K562 (cell line): Measurements from ENCODE around the gene GLB1L. TPM values are rescaled to one million over a fixed set of nuclear protein-coding genes. Genes with fewer than 3 reads are reported as not detected.

Experiments used
- CTBP1 ChIP-seq: fragments of 450-650 bp; IDR thresholded peaks from 2 replicates; pipeline ENCODE4 v1.6.1; 2016; ENCODE audit warnings: borderline replicate concordance
- EGR1 ChIP-seq: fragments of 450-650 bp; conservative IDR thresholded peaks from 2 replicates; pipeline ENCODE4 v1.6.1; 2017; ENCODE audit warnings: mild to moderate bottlenecking
- HDAC1 ChIP-seq, 2 experiments: fragments of 450-650 bp; IDR thresholded peaks; 2 replicates each; pipeline ENCODE4 v1.6.1; 2016 to 2017; ENCODE audit warnings: inconsistent platforms in 1 of 2, mild to moderate bottlenecking in 1 of 2, moderate library complexity in 1 of 2
- HOMEZ ChIP-seq: fragments of 250-450 bp; sonication (Bioruptor Pico); IDR thresholded peaks from 2 replicates; pipeline ENCODE4 v1.4.0; 2020; ENCODE audit warnings: mild to moderate bottlenecking, moderate library complexity
- JUNB ChIP-seq: fragments of 450-650 bp; formaldehyde crosslinking; conservative IDR thresholded peaks from 2 replicates; pipeline ENCODE4 v1.4.0; 2020; ENCODE audit warnings: mild to moderate bottlenecking
- MAFF ChIP-seq: IDR thresholded peaks from 2 replicates; pipeline ENCODE4 v1.6.1; 2012; ENCODE audit warnings: low read length, improper control_type of control experiment
- MECOM ChIP-seq: fragments of 250-450 bp; sonication (Bioruptor Pico); IDR thresholded peaks from 2 replicates; pipeline ENCODE4 v1.8.0; 2022; ENCODE audit warnings: inconsistent platforms
- POLR2AphosphoS2 ChIP-seq: IDR thresholded peaks from 2 replicates; pipeline ENCODE4 v1.6.1; 2012; ENCODE audit warnings: low read length, improper control_type of control experiment
- RAD21 ChIP-seq, 2 experiments: fragments of 250-450 bp in 1 of 2; fragments of 450-650 bp in 1 of 2; sonication (Bioruptor Pico) in 1 of 2; formaldehyde crosslinking in 1 of 2; IDR thresholded peaks in 1 of 2; conservative IDR thresholded peaks in 1 of 2; 2 replicates each; pipeline versions ENCODE4 v1.4.0 to v1.8.0; 2020 to 2022; ENCODE audit warnings: mild to moderate bottlenecking in 2 of 2, moderate library complexity in 1 of 2
- SREBF1 ChIP-seq: fragments of 150-350 bp; IDR thresholded peaks from 2 replicates; pipeline ENCODE4 v1.6.1; 2014; ENCODE audit warnings: antibody characterized with exemption, low read depth, low read length, borderline replicate concordance
- TCF7L2 ChIP-seq: fragments of 150-350 bp; IDR thresholded peaks from 2 replicates; pipeline ENCODE4 v1.6.1; 2016; ENCODE audit warnings: low read depth, mild to moderate bottlenecking, low read length, moderate library complexity
- ZBTB12 ChIP-seq: fragments of 250-450 bp; sonication (Bioruptor Pico); IDR thresholded peaks from 2 replicates; pipeline ENCODE4 v1.4.0; 2020
- ZBTB33 ChIP-seq: sonication (generic); formaldehyde crosslinking; IDR thresholded peaks from 2 replicates; pipeline ENCODE4 v1.8.1; 2023; ENCODE audit warnings: mild to moderate bottlenecking, missing genetic modification reagents
- ZNF253 ChIP-seq: fragments of 250-450 bp; sonication (Bioruptor Pico); conservative IDR thresholded peaks from 2 replicates; pipeline ENCODE4 v1.6.1; 2021; ENCODE audit warnings: mild to moderate bottlenecking
- ZNF436 ChIP-seq: fragments of 250-450, 450-650 bp; sonication (Bioruptor Pico); formaldehyde crosslinking; IDR thresholded peaks from 2 replicates; pipeline ENCODE4 v1.7.0; 2020; ENCODE audit warnings: mild to moderate bottlenecking
- ZNF639 ChIP-seq, 2 experiments: fragments of 200-800 bp in 1 of 2; sonication (Bioruptor generic) in 1 of 2; sonication (generic) in 1 of 2; formaldehyde crosslinking in 1 of 2; IDR thresholded peaks in 1 of 2; conservative IDR thresholded peaks in 1 of 2; 2 replicates each; pipeline versions ENCODE4 v1.5.0 to v1.6.1; 2016 to 2020; ENCODE audit warnings: missing compliant biosample characterization in 1 of 2, missing genetic modification characterization in 1 of 2, missing genetic modification reagents in 1 of 2
- polyA plus RNA-seq, 8 experiments: library from polyadenylated mRNA; depleted of rRNA in 4 of 8; stranded (reverse) in 5 of 8; unstranded in 3 of 8; fragments of >200 nt; fragmentation: Nextera tagmentation in 2 of 8; fragmentation: Illumina TruSeq in 1 of 8; extraction: Ambion mirVana in 2 of 8; extraction: Trizol in 1 of 8; gene quantifications; 2 replicates each; pipeline versions ENCODE4 v1.2.1 to v1.2.3, GENCODE V29; 2011 to 2014; ENCODE audit warnings: inconsistent platforms in 1 of 8, missing spikeins in 1 of 8
- total RNA-seq, 7 experiments: library from RNA; depleted of rRNA in 6 of 7; stranded (reverse); fragments of >200 nt in 6 of 7; fragmentation: Illumina TruSeq in 2 of 7; extraction: Trizol in 2 of 7; gene quantifications; 2 replicates each; pipeline versions ENCODE4 v1.2.1 to v1.2.3, GENCODE V29; 2011 to 2021; ENCODE audit warnings: low replicate concordance in 1 of 7
- TF ChIP-seq, protein P1 (sequence below): fragments of 450-650 bp; IDR thresholded peaks from 2 replicates; pipeline ENCODE4 v1.6.1; 2016; ENCODE audit warnings: low read depth, mild to moderate bottlenecking, moderate library complexity
- TF ChIP-seq, protein P2 (sequence below): fragments of 250-450 bp; sonication (Bioruptor Pico); IDR thresholded peaks from 2 replicates; pipeline ENCODE4 v1.4.0; 2020; ENCODE audit warnings: borderline replicate concordance

GLB1L gene
- total and polyA plus RNA-seq, 9 of the 15 experiments (the other 6 are each of a cell fraction or from before 2014, with no cell fraction given): 0.42 to 2.9 (median 2.5) TPM

- no peak for TF ChIP-seq ZNF639 (CRISPR knock-in tag; conservative IDR thresholded peaks at IDR 0.05 in 1 of 2, IDR thresholded peaks at IDR 0.05 in 1 of 2)
- TF ChIP-seq MAFF: no peak
- no peak for TF ChIP-seq EGR1
- TF ChIP-seq HDAC1 (IDR thresholded peaks at IDR 0.05): peak in 1 of 2 experiments; percentile 82; a peak in 2 of 4 replicates
- TF ChIP-seq RAD21 (CRISPR knock-in tag; conservative IDR thresholded peaks at IDR 0.05 in 1 of 2, IDR thresholded peaks at IDR 0.05 in 1 of 2): no peak
- no peak for TF ChIP-seq SREBF1
- no peak for TF ChIP-seq ZNF436
- no peak for TF ChIP-seq JUNB (CRISPR knock-in tag)
- no peak for TF ChIP-seq MECOM (CRISPR knock-in tag)
- no peak for TF ChIP-seq ZNF253 (CRISPR knock-in tag)
- TF ChIP-seq, protein P1, sequence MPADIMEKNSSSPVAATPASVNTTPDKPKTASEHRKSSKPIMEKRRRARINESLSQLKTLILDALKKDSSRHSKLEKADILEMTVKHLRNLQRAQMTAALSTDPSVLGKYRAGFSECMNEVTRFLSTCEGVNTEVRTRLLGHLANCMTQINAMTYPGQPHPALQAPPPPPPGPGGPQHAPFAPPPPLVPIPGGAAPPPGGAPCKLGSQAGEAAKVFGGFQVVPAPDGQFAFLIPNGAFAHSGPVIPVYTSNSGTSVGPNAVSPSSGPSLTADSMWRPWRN: no peak
- TF ChIP-seq ZBTB33 (CRISPR knock-in tag): no peak
- TF ChIP-seq TCF7L2: no peak
- TF ChIP-seq, protein P2, sequence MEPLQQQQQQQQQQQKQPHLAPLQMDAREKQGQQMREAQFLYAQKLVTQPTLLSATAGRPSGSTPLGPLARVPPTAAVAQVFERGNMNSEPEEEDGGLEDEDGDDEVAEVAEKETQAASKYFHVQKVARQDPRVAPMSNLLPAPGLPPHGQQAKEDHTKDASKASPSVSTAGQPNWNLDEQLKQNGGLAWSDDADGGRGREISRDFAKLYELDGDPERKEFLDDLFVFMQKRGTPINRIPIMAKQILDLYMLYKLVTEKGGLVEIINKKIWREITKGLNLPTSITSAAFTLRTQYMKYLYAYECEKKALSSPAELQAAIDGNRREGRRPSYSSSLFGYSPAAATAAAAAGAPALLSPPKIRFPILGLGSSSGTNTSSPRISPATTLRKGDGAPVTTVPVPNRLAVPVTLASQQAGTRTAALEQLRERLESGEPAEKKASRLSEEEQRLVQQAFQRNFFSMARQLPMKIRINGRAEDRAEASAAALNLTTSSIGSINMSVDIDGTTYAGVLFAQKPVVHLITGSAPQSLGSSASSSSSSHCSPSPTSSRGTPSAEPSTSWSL (CRISPR knock-in tag): no peak
- TF ChIP-seq ZBTB12 (CRISPR knock-in tag): peak; percentile 86
- peak; percentile 48; the same call in 1 of the 2 replicates for TF ChIP-seq CTBP1
- no peak for TF ChIP-seq HOMEZ (CRISPR knock-in tag)
- TF ChIP-seq POLR2AphosphoS2: no peak
Observed at GRCh38 chr2:219245148-219245898, at the start of gene GLB1L, which contains the start of gene STK16 (continued).
